Ovary (tissue), 3 donors: Measurements from ENCODE around the gene STX18.

ENCODE experiments used
- EP300 ChIP-seq: sonication (generic); formaldehyde crosslinking; IDR thresholded peaks from one replicate; pipeline ENCODE4 v1.6.1; 2017; ENCODE audit warnings: antibody characterized with exemption
- POLR2A ChIP-seq: fragments of 450-650 bp; IDR thresholded peaks from one replicate; pipeline ENCODE4 v1.6.1; 2017; ENCODE audit warnings: antibody characterized with exemption, mild to moderate bottlenecking, moderate library complexity
- TF ChIP-seq, protein P1 (sequence below), 3 donors: fragments of 450-650 bp in 2 of 3; fragments of 200-600 bp in 1 of 3; IDR thresholded peaks; one replicate each; pipeline versions ENCODE4 v1.5.1 to v1.8.0; 2016 to 2022; ENCODE audit warnings: antibody characterized with exemption in 3 of 3, mild to moderate bottlenecking in 1 of 3
- donor health status: DM: no; HTN: no; CAD: no.

GRCh38 chr4:4486969-4487368 lies 54.9 kb downstream of the STX18 start:
- TF ChIP-seq EP300 (no peak), POLR2A (no peak)
- TF ChIP-seq, protein P1, sequence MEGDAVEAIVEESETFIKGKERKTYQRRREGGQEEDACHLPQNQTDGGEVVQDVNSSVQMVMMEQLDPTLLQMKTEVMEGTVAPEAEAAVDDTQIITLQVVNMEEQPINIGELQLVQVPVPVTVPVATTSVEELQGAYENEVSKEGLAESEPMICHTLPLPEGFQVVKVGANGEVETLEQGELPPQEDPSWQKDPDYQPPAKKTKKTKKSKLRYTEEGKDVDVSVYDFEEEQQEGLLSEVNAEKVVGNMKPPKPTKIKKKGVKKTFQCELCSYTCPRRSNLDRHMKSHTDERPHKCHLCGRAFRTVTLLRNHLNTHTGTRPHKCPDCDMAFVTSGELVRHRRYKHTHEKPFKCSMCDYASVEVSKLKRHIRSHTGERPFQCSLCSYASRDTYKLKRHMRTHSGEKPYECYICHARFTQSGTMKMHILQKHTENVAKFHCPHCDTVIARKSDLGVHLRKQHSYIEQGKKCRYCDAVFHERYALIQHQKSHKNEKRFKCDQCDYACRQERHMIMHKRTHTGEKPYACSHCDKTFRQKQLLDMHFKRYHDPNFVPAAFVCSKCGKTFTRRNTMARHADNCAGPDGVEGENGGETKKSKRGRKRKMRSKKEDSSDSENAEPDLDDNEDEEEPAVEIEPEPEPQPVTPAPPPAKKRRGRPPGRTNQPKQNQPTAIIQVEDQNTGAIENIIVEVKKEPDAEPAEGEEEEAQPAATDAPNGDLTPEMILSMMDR (IDR thresholded peaks at IDR 0.05): no peak
